GM12878 (cell line): Measurements from ENCODE around the gene STX7. TPM values are rescaled to one million over a fixed set of nuclear protein-coding genes. Genes with fewer than 3 reads are reported as not detected.
A peak's percentile ranks its signal among the peaks of the same experiment; 100 is the strongest.

Experiments
- ATF2 ChIP-seq: IDR thresholded peaks from 2 replicates; pipeline ENCODE4 v1.6.1; 2012; ENCODE audit warnings: low read length, inconsistent platforms
- BCL11A ChIP-seq: IDR thresholded peaks from 2 replicates; pipeline ENCODE4 v1.6.1; 2011; ENCODE audit warnings: low read depth, low read length
- BHLHE40 ChIP-seq, 2 experiments: fragments of 450-650 bp in 1 of 2; IDR thresholded peaks; 2 replicates each; pipeline ENCODE4 v1.6.1; 2011 to 2017; ENCODE audit warnings: low read depth in 2 of 2, borderline replicate concordance in 1 of 2, improper control_type of control experiment in 1 of 2, low read length in 1 of 2, mild to moderate bottlenecking in 1 of 2
- BRCA1 ChIP-seq: IDR thresholded peaks from 2 replicates; pipeline ENCODE4 v1.6.1; 2011; ENCODE audit warnings: low read depth, low read length, improper control_type of control experiment
- CHD2 ChIP-seq: IDR thresholded peaks from 2 replicates; pipeline ENCODE4 v1.6.1; 2011; ENCODE audit warnings: low read depth, low read length, improper control_type of control experiment, borderline replicate concordance
- CREB1 ChIP-seq: IDR thresholded peaks from 2 replicates; pipeline ENCODE4 v1.6.1; 2012; ENCODE audit warnings: low read depth, mild to moderate bottlenecking, inconsistent platforms
- CREM ChIP-seq: IDR thresholded peaks from 2 replicates; pipeline ENCODE4 v1.6.1; 2014; ENCODE audit warnings: antibody characterized with exemption, low read depth
- DPF2 ChIP-seq: fragments of 450-650 bp; IDR thresholded peaks from 2 replicates; pipeline ENCODE4 v1.6.1; 2017; ENCODE audit warnings: mild to moderate bottlenecking
- HDGF ChIP-seq: fragments of 450-650 bp; IDR thresholded peaks from 2 replicates; pipeline ENCODE4 v1.6.1; 2016; ENCODE audit warnings: antibody characterized with exemption
- IKZF2 ChIP-seq, 2 experiments: fragments of 450-650 bp; IDR thresholded peaks; 2 replicates each; pipeline ENCODE4 v1.6.1; 2017; ENCODE audit warnings: mild to moderate bottlenecking in 2 of 2, moderate library complexity in 2 of 2
- JUNB ChIP-seq: IDR thresholded peaks from 2 replicates; pipeline ENCODE4 v1.6.1; 2016; ENCODE audit warnings: antibody characterized with exemption, mild to moderate bottlenecking
- MEF2B ChIP-seq: fragments of 450-650 bp; IDR thresholded peaks from 2 replicates; pipeline ENCODE4 v1.6.1; 2018; ENCODE audit warnings: mild to moderate bottlenecking, moderate library complexity; ENCODE audit not compliant: partially characterized antibody, poor library complexity, severe bottlenecking
- MTA2 ChIP-seq: fragments of 450-650 bp; IDR thresholded peaks from 2 replicates; pipeline ENCODE4 v1.6.1; 2016; ENCODE audit warnings: low read depth, mild to moderate bottlenecking, moderate library complexity
- NFIC ChIP-seq: IDR thresholded peaks from 2 replicates; pipeline ENCODE4 v1.6.1; 2012; ENCODE audit warnings: low read depth, mild to moderate bottlenecking, inconsistent platforms, low read length, moderate library complexity
- NFYB ChIP-seq: IDR thresholded peaks from 2 replicates; pipeline ENCODE4 v1.6.1; 2011; ENCODE audit warnings: low read depth, mild to moderate bottlenecking, low read length, improper control_type of control experiment, moderate library complexity; ENCODE audit not compliant: insufficient read depth
- POLR2A ChIP-seq: IDR thresholded peaks from 2 replicates; pipeline ENCODE4 v1.6.1; 2011; ENCODE audit warnings: low read depth, mild to moderate bottlenecking, low read length
- POU2F2 ChIP-seq: IDR thresholded peaks from 3 replicates; pipeline ENCODE4 v1.6.1; 2011; ENCODE audit warnings: low read depth, mild to moderate bottlenecking, low read length, borderline replicate concordance
- RAD51 ChIP-seq: fragments of 450-650 bp; IDR thresholded peaks from 2 replicates; pipeline ENCODE4 v1.6.1; 2016; ENCODE audit warnings: moderate library complexity, mild to moderate bottlenecking, inconsistent platforms
- RB1 ChIP-seq: fragments of 450-650 bp; formaldehyde crosslinking; IDR thresholded peaks from 2 replicates; pipeline ENCODE4 v1.6.1; 2017; ENCODE audit warnings: mild to moderate bottlenecking, borderline replicate concordance
- SMAD1 ChIP-seq: fragments of 450-650 bp; IDR thresholded peaks from 2 replicates; pipeline ENCODE4 v1.6.1; 2018; ENCODE audit warnings: mild to moderate bottlenecking, low read depth; ENCODE audit not compliant: partially characterized antibody
- SPI1 ChIP-seq: IDR thresholded peaks from 2 replicates; pipeline ENCODE4 v1.6.1; 2011; ENCODE audit warnings: low read depth, mild to moderate bottlenecking, low read length, moderate library complexity, borderline replicate concordance; ENCODE audit not compliant: insufficient read depth
- STAT3 ChIP-seq: IDR thresholded peaks from 2 replicates; pipeline ENCODE4 v1.6.1; 2011; ENCODE audit warnings: low read depth, low read length, improper control_type of control experiment
- YY1 ChIP-seq: IDR thresholded peaks from 2 replicates; pipeline ENCODE4 v1.6.1; 2011; ENCODE audit warnings: low read depth, mild to moderate bottlenecking, low read length
- ZSCAN29 ChIP-seq: fragments of 450-650 bp; IDR thresholded peaks from 2 replicates; pipeline ENCODE4 v1.6.1; 2017; ENCODE audit warnings: mild to moderate bottlenecking, moderate library complexity
- polyA plus RNA-seq, 11 experiments: library from polyadenylated mRNA; depleted of rRNA in 4 of 11; unstranded in 6 of 11; stranded (reverse) in 5 of 11; fragments of >200 nt; fragmentation: Nextera tagmentation in 4 of 11; fragmentation: Illumina TruSeq in 1 of 11; extraction: Ambion mirVana in 4 of 11; extraction: Trizol in 1 of 11; gene quantifications; 1 replicate in 1 of 11; 2 replicates in 10 of 11; pipeline versions ENCODE4 v1.2.1 to v1.2.3, GENCODE V29; 2011 to 2016; ENCODE audit warnings: inconsistent platforms in 2 of 11, missing spikeins in 2 of 11, low read depth in 1 of 11
- total RNA-seq, 4 experiments: library from RNA; depleted of rRNA in 3 of 4; stranded (reverse); fragments of >200 nt in 3 of 4; fragmentation: Illumina TruSeq in 1 of 4; extraction: Trizol in 1 of 4; gene quantifications; 2 replicates each; pipeline versions ENCODE4 v1.2.1 to v1.2.3, GENCODE V29; 2013 to 2021
- TF ChIP-seq, protein P1 (sequence below): fragments of 450-650 bp; IDR thresholded peaks from 2 replicates; pipeline ENCODE4 v1.6.1; 2017; ENCODE audit warnings: mild to moderate bottlenecking, low read depth, inconsistent platforms; ENCODE audit not compliant: poor library complexity, severe bottlenecking
- TF ChIP-seq, protein P2 (sequence below): fragments of 450-650 bp; IDR thresholded peaks from 2 replicates; pipeline ENCODE4 v1.6.1; 2016; ENCODE audit warnings: mild to moderate bottlenecking
- TF ChIP-seq, protein P3 (sequence below): IDR thresholded peaks from 2 replicates; pipeline ENCODE4 v1.6.1; 2011; ENCODE audit warnings: low read depth, low read length, improper control_type of control experiment, borderline replicate concordance

STX7 gene
- total and polyA plus RNA-seq, 10 of the 15 experiments (the other 5 are each of a cell fraction or from before 2014, with no cell fraction given): 26.5 to 75.5 (median 51.3) TPM

GRCh38 chr6:132498638-132499037 lies 14.3 kb downstream of the STX7 start (continued):
- TF ChIP-seq SPI1 (peak; percentile 97), CREM (peak; percentile 59; the same call in 1 of the 2 replicates), RB1 (peak; percentile 82; the same call in 1 of the 2 replicates), ZSCAN29 (0 out of 2 replicates have a peak, but pooled peaks have one; percentile 20), SMAD1 (peak; percentile 41), BCL11A (peak; percentile 87), POLR2A (no peak), POU2F2 (peak; percentile 18; the same call in 1 of the 3 replicates), BHLHE40 (IDR thresholded peaks at IDR 0.05; ENCODE audit: borderline replicate concordance in 1 of 2, low read depth in 2 of 2, low read length in 1 of 2) (peak; percentile 83 to 93), CREB1 (0 out of 2 replicates have a peak, but pooled peaks have one; percentile 12), MTA2 (peak; percentile 96), NFIC (peak; percentile 88), MEF2B (peak; percentile 90), STAT3 (peak; percentile 73; the same call in 1 of the 2 replicates), RAD51 (peak; percentile 85), NFYB (no peak), CHD2 (no peak), YY1 (no peak), ATF2 (peak; percentile 80), HDGF (peak; percentile 36; the same call in 1 of the 2 replicates), BRCA1 (no peak), IKZF2 (IDR thresholded peaks at IDR 0.05) (peak; percentile 61 to 80; a peak in 3 of 4 replicates), DPF2 (peak; percentile 96), JUNB (peak; percentile 32; the same call in 1 of the 2 replicates)
- TF ChIP-seq, protein P1, sequence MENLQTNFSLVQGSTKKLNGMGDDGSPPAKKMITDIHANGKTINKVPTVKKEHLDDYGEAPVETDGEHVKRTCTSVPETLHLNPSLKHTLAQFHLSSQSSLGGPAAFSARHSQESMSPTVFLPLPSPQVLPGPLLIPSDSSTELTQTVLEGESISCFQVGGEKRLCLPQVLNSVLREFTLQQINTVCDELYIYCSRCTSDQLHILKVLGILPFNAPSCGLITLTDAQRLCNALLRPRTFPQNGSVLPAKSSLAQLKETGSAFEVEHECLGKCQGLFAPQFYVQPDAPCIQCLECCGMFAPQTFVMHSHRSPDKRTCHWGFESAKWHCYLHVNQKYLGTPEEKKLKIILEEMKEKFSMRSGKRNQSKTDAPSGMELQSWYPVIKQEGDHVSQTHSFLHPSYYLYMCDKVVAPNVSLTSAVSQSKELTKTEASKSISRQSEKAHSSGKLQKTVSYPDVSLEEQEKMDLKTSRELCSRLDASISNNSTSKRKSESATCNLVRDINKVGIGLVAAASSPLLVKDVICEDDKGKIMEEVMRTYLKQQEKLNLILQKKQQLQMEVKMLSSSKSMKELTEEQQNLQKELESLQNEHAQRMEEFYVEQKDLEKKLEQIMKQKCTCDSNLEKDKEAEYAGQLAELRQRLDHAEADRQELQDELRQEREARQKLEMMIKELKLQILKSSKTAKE: peak; percentile 71
- TF ChIP-seq, protein P2, sequence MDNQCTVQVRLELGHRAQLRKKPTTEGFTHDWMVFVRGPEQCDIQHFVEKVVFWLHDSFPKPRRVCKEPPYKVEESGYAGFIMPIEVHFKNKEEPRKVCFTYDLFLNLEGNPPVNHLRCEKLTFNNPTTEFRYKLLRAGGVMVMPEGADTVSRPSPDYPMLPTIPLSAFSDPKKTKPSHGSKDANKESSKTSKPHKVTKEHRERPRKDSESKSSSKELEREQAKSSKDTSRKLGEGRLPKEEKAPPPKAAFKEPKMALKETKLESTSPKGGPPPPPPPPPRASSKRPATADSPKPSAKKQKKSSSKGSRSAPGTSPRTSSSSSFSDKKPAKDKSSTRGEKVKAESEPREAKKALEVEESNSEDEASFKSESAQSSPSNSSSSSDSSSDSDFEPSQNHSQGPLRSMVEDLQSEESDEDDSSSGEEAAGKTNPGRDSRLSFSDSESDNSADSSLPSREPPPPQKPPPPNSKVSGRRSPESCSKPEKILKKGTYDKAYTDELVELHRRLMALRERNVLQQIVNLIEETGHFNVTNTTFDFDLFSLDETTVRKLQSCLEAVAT: peak; percentile 60
- TF ChIP-seq, protein P3, sequence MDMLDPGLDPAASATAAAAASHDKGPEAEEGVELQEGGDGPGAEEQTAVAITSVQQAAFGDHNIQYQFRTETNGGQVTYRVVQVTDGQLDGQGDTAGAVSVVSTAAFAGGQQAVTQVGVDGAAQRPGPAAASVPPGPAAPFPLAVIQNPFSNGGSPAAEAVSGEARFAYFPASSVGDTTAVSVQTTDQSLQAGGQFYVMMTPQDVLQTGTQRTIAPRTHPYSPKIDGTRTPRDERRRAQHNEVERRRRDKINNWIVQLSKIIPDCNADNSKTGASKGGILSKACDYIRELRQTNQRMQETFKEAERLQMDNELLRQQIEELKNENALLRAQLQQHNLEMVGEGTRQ: no peak; the same call in 1 of the 2 replicates
